ENCODE measurements around the gene LAP3. TPM values are rescaled to one million over a fixed set of nuclear protein-coding genes. Genes with fewer than 3 reads are reported as not detected.

The LAP3 gene
- total and polyA plus RNA-seq, 12 donors: 22.7 to 176 (median 105) TPM

- TF ChIP-seq, protein P1, sequence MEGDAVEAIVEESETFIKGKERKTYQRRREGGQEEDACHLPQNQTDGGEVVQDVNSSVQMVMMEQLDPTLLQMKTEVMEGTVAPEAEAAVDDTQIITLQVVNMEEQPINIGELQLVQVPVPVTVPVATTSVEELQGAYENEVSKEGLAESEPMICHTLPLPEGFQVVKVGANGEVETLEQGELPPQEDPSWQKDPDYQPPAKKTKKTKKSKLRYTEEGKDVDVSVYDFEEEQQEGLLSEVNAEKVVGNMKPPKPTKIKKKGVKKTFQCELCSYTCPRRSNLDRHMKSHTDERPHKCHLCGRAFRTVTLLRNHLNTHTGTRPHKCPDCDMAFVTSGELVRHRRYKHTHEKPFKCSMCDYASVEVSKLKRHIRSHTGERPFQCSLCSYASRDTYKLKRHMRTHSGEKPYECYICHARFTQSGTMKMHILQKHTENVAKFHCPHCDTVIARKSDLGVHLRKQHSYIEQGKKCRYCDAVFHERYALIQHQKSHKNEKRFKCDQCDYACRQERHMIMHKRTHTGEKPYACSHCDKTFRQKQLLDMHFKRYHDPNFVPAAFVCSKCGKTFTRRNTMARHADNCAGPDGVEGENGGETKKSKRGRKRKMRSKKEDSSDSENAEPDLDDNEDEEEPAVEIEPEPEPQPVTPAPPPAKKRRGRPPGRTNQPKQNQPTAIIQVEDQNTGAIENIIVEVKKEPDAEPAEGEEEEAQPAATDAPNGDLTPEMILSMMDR (IDR thresholded peaks at IDR 0.05): no peak
- TF ChIP-seq POLR2A (IDR thresholded peaks at IDR 0.05): no peak
- DNase-seq: no peak
- H3K27ac ChIP-seq: no peak overlapping the region
- no peaks in the 10 kb centered on the region for H3K9me3 ChIP-seq (replicated peaks in 1 of 3)
- 91 to 96% (median 92%) methylated on average over 9 of the region's 9 CpGs for WGBS, 4 donors
- intact Hi-C loops (cut with DNase I): no loop called here
- no peaks in the 10 kb centered on the region for H3K4me1 ChIP-seq (replicated peaks in 1 of 2)
- H3K4me3 ChIP-seq: no peak overlapping the region
- peaks cover 0 to 97% of the 10 kb centered on the region in 2 donors for H3K36me3 ChIP-seq (replicated peaks in 1 of 2)
- H3K27me3 ChIP-seq: no peaks in the 10 kb centered on the region
These were observed 10.3 kb downstream of the LAP3 start for GRCh38 chr4:17587094-17587822.

- Histone ChIP-seq H3K4me1 (replicated peaks in 1 of 2) (no peaks in the 10 kb centered on the region), H3K27ac (no peak overlapping the region), H3K4me3 (no peak overlapping the region), H3K9me3 (replicated peaks in 1 of 3) (no peaks in the 10 kb centered on the region), H3K27me3 (no peaks in the 10 kb centered on the region), H3K36me3 (replicated peaks in 1 of 2) (peaks cover 0 to 85% of the 10 kb centered on the region in 2 donors)
- WGBS, 4 donors: 94 to 99% (median 94%) methylated on average over 3 of the region's 3 CpGs
- no peak for DNase-seq
- intact Hi-C loops (cut with DNase I): no loop called here
- TF ChIP-seq, protein P1 (IDR thresholded peaks at IDR 0.05): no peak
- no peak for TF ChIP-seq POLR2A (IDR thresholded peaks at IDR 0.05)
These were observed 12.4 kb downstream of the LAP3 start for GRCh38 chr4:17589355-17589754.

DNA sequence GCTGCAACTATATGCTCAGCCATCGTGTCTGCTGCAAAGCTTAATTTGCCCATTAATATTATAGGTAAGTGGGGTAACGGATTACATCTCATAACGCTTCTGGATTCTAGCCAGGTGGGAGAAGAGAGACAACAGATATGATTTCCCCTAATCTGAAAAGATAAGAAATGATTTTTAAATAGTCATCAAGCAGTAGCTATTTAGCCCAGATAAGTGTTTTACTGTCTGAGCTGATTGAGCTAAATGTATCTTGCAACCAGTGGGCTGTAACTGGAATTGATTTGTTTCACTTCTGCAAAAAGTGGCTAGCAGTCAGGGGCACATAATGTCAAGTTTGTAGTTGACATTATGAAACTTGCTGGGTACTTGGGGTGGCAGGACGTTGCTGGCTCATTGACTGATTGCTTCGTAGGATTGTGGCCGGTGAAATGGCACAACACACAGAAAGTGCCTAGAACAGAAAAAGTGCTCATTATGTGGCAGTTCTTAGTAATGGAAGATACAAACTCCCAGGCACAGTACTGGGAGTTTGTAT lies 18.5 kb downstream of the LAP3 start:
- no peaks in the 10 kb centered on the region for H3K4me1 ChIP-seq (replicated peaks in 1 of 2)
- no peak overlapping the region for H3K27ac ChIP-seq
- H3K9me3 ChIP-seq (replicated peaks in 1 of 3): no peaks in the 10 kb centered on the region
- intact Hi-C loops (cut with DNase I): no loop called here
- peak in 2 of 7 donors; percentile 23 to 28 for DNase-seq
- no peak for TF ChIP-seq POLR2A (IDR thresholded peaks at IDR 0.05)
- TF ChIP-seq, protein P1 (IDR thresholded peaks at IDR 0.05): no peak
- H3K36me3 ChIP-seq (replicated peaks in 1 of 2): peaks cover 0 to 84% of the 10 kb centered on the region in 2 donors
- WGBS, 4 donors: 70 to 81% (median 77%) methylated on average over 6 of the region's 6 CpGs
- H3K4me3 ChIP-seq: no peak overlapping the region
- no peaks in the 10 kb centered on the region for H3K27me3 ChIP-seq

- 64 to 83% (median 79%) methylated on average over 7 of the region's 7 CpGs for WGBS, 4 donors
These were observed 20.5 kb downstream of the LAP3 start for GRCh38 chr4:17597517-17597916.

More at GRCh38 chr4:17597517-17597916, 20.5 kb downstream of the LAP3 start:
- H3K4me1 ChIP-seq (replicated peaks in 1 of 2): no peaks in the 10 kb centered on the region
- H3K4me3 ChIP-seq: no peak overlapping the region
- no peak overlapping the region for H3K27ac ChIP-seq
- H3K27me3 ChIP-seq: no peaks in the 10 kb centered on the region
- peaks cover 0 to 87% of the 10 kb centered on the region in 2 donors for H3K36me3 ChIP-seq (replicated peaks in 1 of 2)
- intact Hi-C loops (cut with DNase I): no loop called here
- TF ChIP-seq, protein P1 (IDR thresholded peaks at IDR 0.05): no peak
- TF ChIP-seq POLR2A (IDR thresholded peaks at IDR 0.05): no peak
- no peaks in the 10 kb centered on the region for H3K9me3 ChIP-seq (replicated peaks in 1 of 3)
- DNase-seq: no peak

Measured in adrenal gland (tissue), 12 donors.